HepG2 (cell line): Measurements from ENCODE around the gene PPOX. TPM values are rescaled to one million over a fixed set of nuclear protein-coding genes. Genes with fewer than 3 reads are reported as not detected.

Experiments
- CBFB ChIP-seq: sonication (generic); formaldehyde crosslinking; IDR thresholded peaks from 2 replicates; pipeline ENCODE4 v1.4.0; 2020; ENCODE audit warnings: missing genetic modification reagents
- CSRNP1 ChIP-seq: sonication (generic); formaldehyde crosslinking; IDR thresholded peaks from 2 replicates; pipeline ENCODE4 v1.8.1; 2023; ENCODE audit warnings: mild to moderate bottlenecking, missing genetic modification reagents
- EHMT2 ChIP-seq: fragments of 200-600 bp; sonication (generic); IDR thresholded peaks from 2 replicates; pipeline ENCODE4 v1.7.0; 2017; ENCODE audit warnings: antibody characterized with exemption, low read depth, low read length, borderline replicate concordance
- ELF3 ChIP-seq: IDR thresholded peaks from 2 replicates; pipeline ENCODE4 v1.6.1; 2016; ENCODE audit warnings: missing genetic modification reagents, missing compliant biosample characterization
- GABPA ChIP-seq, 2 experiments: IDR thresholded peaks; 2 replicates each; pipeline ENCODE4 v1.6.1; 2011 to 2016; ENCODE audit warnings: low read depth in 2 of 2, low read length in 1 of 2, missing biosample characterization in 1 of 2, missing genetic modification characterization in 1 of 2
- HNF4A ChIP-seq: sonication (generic); formaldehyde crosslinking; IDR thresholded peaks from 2 replicates; pipeline ENCODE4 v1.4.0; 2020; ENCODE audit warnings: missing genetic modification reagents
- KAT2B ChIP-seq: fragments of 150-350 bp; IDR thresholded peaks from 2 replicates; pipeline ENCODE4 v1.6.1; 2014; ENCODE audit warnings: low read depth, low read length, borderline replicate concordance
- LCORL ChIP-seq, 2 experiments: fragments of 450-650 bp in 1 of 2; sonication (generic) in 1 of 2; formaldehyde crosslinking in 1 of 2; IDR thresholded peaks; 2 replicates each; pipeline versions ENCODE4 v1.5.0 to v1.6.1; 2017 to 2020; ENCODE audit warnings: antibody characterized with exemption in 1 of 2, missing genetic modification reagents in 1 of 2
- MEIS2 ChIP-seq: sonication (generic); formaldehyde crosslinking; IDR thresholded peaks from 2 replicates; pipeline ENCODE4 v1.9.0; 2021; ENCODE audit warnings: mild to moderate bottlenecking, missing genetic modification reagents
- MXD4 ChIP-seq: IDR thresholded peaks from 2 replicates; pipeline ENCODE4 v1.6.1; 2016; ENCODE audit warnings: mild to moderate bottlenecking, missing biosample characterization, missing genetic modification reagents
- MYNN ChIP-seq: sonication (generic); formaldehyde crosslinking; IDR thresholded peaks from 2 replicates; pipeline ENCODE4 v1.4.0; 2020; ENCODE audit warnings: mild to moderate bottlenecking, low read depth, missing genetic modification reagents
- MYPOP ChIP-seq: sonication (generic); formaldehyde crosslinking; IDR thresholded peaks from 2 replicates; pipeline ENCODE4 v1.8.1; 2023; ENCODE audit warnings: mild to moderate bottlenecking, moderate library complexity, missing genetic modification reagents
- NFIB ChIP-seq: sonication (generic); formaldehyde crosslinking; IDR thresholded peaks from 2 replicates; pipeline ENCODE4 v1.9.0; 2021; ENCODE audit warnings: missing genetic modification reagents, mild to moderate bottlenecking, borderline replicate concordance
- PITX1 ChIP-seq: sonication (generic); formaldehyde crosslinking; IDR thresholded peaks from 2 replicates; pipeline ENCODE4 v1.5.1; 2020; ENCODE audit warnings: mild to moderate bottlenecking, missing genetic modification reagents
- PLRG1 ChIP-seq: fragments of 450-650 bp; conservative IDR thresholded peaks from 2 replicates; pipeline ENCODE4 v1.6.1; 2016
- POGZ ChIP-seq: sonication (generic); formaldehyde crosslinking; IDR thresholded peaks from 2 replicates; pipeline ENCODE4 v1.4.0; 2020; ENCODE audit warnings: mild to moderate bottlenecking, missing genetic modification reagents
- SALL1 ChIP-seq: sonication (generic); formaldehyde crosslinking; IDR thresholded peaks from 2 replicates; pipeline ENCODE4 v1.8.0; 2022; ENCODE audit warnings: mild to moderate bottlenecking, missing genetic modification reagents
- SMC3 ChIP-seq: IDR thresholded peaks from 2 replicates; pipeline ENCODE4 v1.6.1; 2011; ENCODE audit warnings: low read length, improper control_type of control experiment
- SNAPC2 ChIP-seq: sonication (generic); formaldehyde crosslinking; IDR thresholded peaks from 2 replicates; pipeline ENCODE4 v1.8.1; 2022; ENCODE audit warnings: mild to moderate bottlenecking, missing genetic modification reagents
- SRSF9 ChIP-seq: fragments of 200-400 bp; formaldehyde crosslinking; IDR thresholded peaks from 2 replicates; pipeline ENCODE4 v1.6.1; 2018; ENCODE audit warnings: borderline replicate concordance, mild to moderate bottlenecking, low read depth, low read length; ENCODE audit not compliant: insufficient read depth, poor library complexity, severe bottlenecking
- TCF7L2 ChIP-seq: IDR thresholded peaks from 2 replicates; pipeline ENCODE4 v1.6.1; 2011; ENCODE audit warnings: mild to moderate bottlenecking, low read depth, low read length, moderate library complexity
- TOE1 ChIP-seq: sonication (generic); formaldehyde crosslinking; IDR thresholded peaks from 2 replicates; pipeline ENCODE4 v1.4.0; 2020; ENCODE audit warnings: mild to moderate bottlenecking, missing genetic modification reagents
- XRCC5 ChIP-seq: fragments of 200-400 bp; formaldehyde crosslinking; optimal IDR thresholded peaks from 2 replicates; pipeline ENCODE3; 2017; ENCODE audit warnings: mild to moderate bottlenecking, low read length
- ZBTB38 ChIP-seq: sonication (generic); formaldehyde crosslinking; IDR thresholded peaks from 2 replicates; pipeline ENCODE4 v1.5.1; 2020; ENCODE audit warnings: mild to moderate bottlenecking, missing genetic modification reagents
- ZNF33B ChIP-seq: sonication (generic); formaldehyde crosslinking; IDR thresholded peaks from 2 replicates; pipeline ENCODE4 v1.5.1; 2020; ENCODE audit warnings: mild to moderate bottlenecking, missing genetic modification reagents
- ZNF780A ChIP-seq: sonication (generic); formaldehyde crosslinking; IDR thresholded peaks from 2 replicates; pipeline ENCODE4 v1.8.0; 2022; ENCODE audit warnings: mild to moderate bottlenecking, missing genetic modification reagents, moderate library complexity
- polyA plus RNA-seq, 8 experiments: library from polyadenylated mRNA; depleted of rRNA in 3 of 8; stranded (reverse) in 7 of 8; unstranded in 1 of 8; fragments of >200 nt; fragmentation: Illumina TruSeq in 4 of 8; extraction: Trizol in 4 of 8; gene quantifications; 2 replicates each; pipeline versions ENCODE4 v1.2.1 to v1.2.3, GENCODE V29; 2011 to 2016; ENCODE audit warnings: low read depth in 4 of 8, missing spikeins in 1 of 8, mixed read lengths in 1 of 8; ENCODE audit not compliant: insufficient read depth in 1 of 8
- total RNA-seq, 5 experiments: library from RNA; depleted of rRNA; stranded (reverse); fragments of >200 nt; fragmentation: Illumina TruSeq; extraction: Trizol; gene quantifications; 2 replicates each; pipeline ENCODE4 v1.2.3, GENCODE V29; 2016; ENCODE audit warnings: low read depth in 1 of 5

Gene PPOX
- total and polyA plus RNA-seq, 2 of the 13 experiments (the other 11 are each of a cell fraction or from before 2014, with no cell fraction given): 15.5 to 27.7 TPM

- TF ChIP-seq MEIS2 (CRISPR knock-in tag): peak; percentile 55; the same call in 1 of the 2 replicates
- no peak for TF ChIP-seq EHMT2
- TF ChIP-seq MXD4 (CRISPR knock-in tag): peak; percentile 97
- no peak for TF ChIP-seq KAT2B
- TF ChIP-seq NFIB: no peak
- peak; percentile 53; the same call in 1 of the 2 replicates for TF ChIP-seq SNAPC2 (CRISPR knock-in tag)
- TF ChIP-seq POGZ (CRISPR knock-in tag): peak; percentile 75
- TF ChIP-seq SRSF9: no peak
- peak; percentile 86 for TF ChIP-seq CSRNP1
- no peak for TF ChIP-seq TCF7L2
- peak; percentile 75 for TF ChIP-seq SALL1 (CRISPR knock-in tag)
- peak; percentile 84 for TF ChIP-seq MYPOP
- peak; percentile 62 for TF ChIP-seq PITX1 (CRISPR knock-in tag)
- no peak; the same call in 1 of the 2 replicates for TF ChIP-seq TOE1 (CRISPR knock-in tag)
- no peak for TF ChIP-seq ZNF780A (CRISPR knock-in tag)
- no peak for TF ChIP-seq MYNN (CRISPR knock-in tag)
- 0 out of 2 replicates have a peak, but pooled peaks have one; percentile 33 for TF ChIP-seq ELF3 (CRISPR knock-in tag)
- TF ChIP-seq SMC3: peak; percentile 21; the same call in 1 of the 2 replicates
- TF ChIP-seq HNF4A (CRISPR knock-in tag): no peak; the same call in 1 of the 2 replicates
- no peak for TF ChIP-seq GABPA (IDR thresholded peaks at IDR 0.05; ENCODE audit: low read depth, low read length)
- TF ChIP-seq GABPA (CRISPR knock-in tag; IDR thresholded peaks at IDR 0.05; ENCODE audit: low read depth): peak; percentile 54; the same call in 1 of the 2 replicates
- no peak for TF ChIP-seq XRCC5
- TF ChIP-seq LCORL (IDR thresholded peaks at IDR 0.05): no peak
- TF ChIP-seq LCORL (CRISPR knock-in tag; IDR thresholded peaks at IDR 0.05): peak; percentile 20; the same call in 1 of the 2 replicates
- TF ChIP-seq CBFB: peak; percentile 63
- peak; percentile 30; the same call in 1 of the 2 replicates for TF ChIP-seq ZBTB38 (CRISPR knock-in tag)
- peak; percentile 72; the same call in 1 of the 2 replicates for TF ChIP-seq ZNF33B
- TF ChIP-seq PLRG1: no peak
These were observed 11.1 kb downstream of the PPOX start, which contains the start of gene B4GALT3 (continued) for GRCh38 chr1:161177112-161177935.
